Upper lobe of right lung (tissue), 1 donor: ENCODE data around the gene C3orf22. TPM values are rescaled to one million over a fixed set of nuclear protein-coding genes. Genes with fewer than 3 reads are reported as not detected.

Experiments used
- ATAC-seq: fragments of 200-7000 bp; cut with Tn5 transposase; one replicate; pipeline ENCODE4 v1.9.1; 2020; ENCODE audit warnings: mild to moderate bottlenecking, moderate library complexity
- DNase-seq: peaks from one replicate; pipeline ENCODE4 v3.0.0-alpha.2; 2020
- H3K27ac ChIP-seq: fragments of 200-600 bp; one replicate; pipeline ENCODE4 v1.8.0; 2022
- H3K27me3 ChIP-seq: fragments of 200-600 bp; one replicate; pipeline ENCODE4 v1.8.0; 2022; ENCODE audit warnings: mild to moderate bottlenecking
- H3K36me3 ChIP-seq: fragments of 200-600 bp; one replicate; pipeline ENCODE4 v1.8.0; 2022
- H3K4me1 ChIP-seq: fragments of 200-600 bp; one replicate; pipeline ENCODE4 v1.8.0; 2022
- H3K4me3 ChIP-seq: fragments of 200-600 bp; one replicate; pipeline ENCODE4 v1.8.0; 2022; ENCODE audit warnings: mild to moderate bottlenecking
- H3K9me3 ChIP-seq: fragments of 200-600 bp; one replicate; pipeline ENCODE4 v1.8.0; 2022
- intact Hi-C: fragments of 100-400 bp; cut with DNase I; formaldehyde crosslinking; loops from one replicate; pipeline ENCODE4 v1.11.0; 2022
- total RNA-seq: library from RNA; stranded (reverse); fragmentation: NEBNext Ultra II Directional; extraction: Animal tissue kit (Norgen Biotek cat#: 25700); gene quantifications from one replicate; pipeline ENCODE4 v1.2.1, GENCODE V29; 2021
- TF ChIP-seq, protein P1 (sequence below): fragments of 200-600 bp; IDR thresholded peaks from one replicate; pipeline ENCODE4 v1.8.0; 2022; ENCODE audit warnings: antibody characterized with exemption
- donor health status: DM: no; HTN: yes; CAD: no; lungs with severe emphysema.

Gene C3orf22
- total RNA-seq, 1 donor from 2014 or later: not detected

DNA sequence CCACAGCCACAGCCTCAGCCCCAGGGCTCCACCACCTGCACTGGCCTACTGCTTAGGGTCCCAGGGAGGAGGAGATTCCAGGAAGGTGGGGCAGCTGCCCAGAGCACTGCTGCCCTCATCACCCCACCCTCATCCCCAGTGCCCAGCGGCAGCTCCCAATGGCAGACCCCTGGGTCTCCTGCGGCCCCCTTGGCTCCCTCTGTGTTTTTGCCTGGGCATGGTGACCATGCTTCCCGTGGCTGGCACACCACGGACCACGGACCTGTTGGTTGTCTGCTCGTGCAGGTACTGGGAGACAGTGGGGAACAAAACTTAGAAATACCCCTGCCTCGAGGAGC, 32.1 kb downstream of the C3orf22 start:
- peaks cover 19% of the 10 kb centered on the region for H3K27me3 ChIP-seq
- no peaks in the 10 kb centered on the region for H3K9me3 ChIP-seq
- peak; percentile 55 for DNase-seq
- no peak for ATAC-seq
- no peaks in the 10 kb centered on the region for H3K36me3 ChIP-seq
- TF ChIP-seq, protein P1, sequence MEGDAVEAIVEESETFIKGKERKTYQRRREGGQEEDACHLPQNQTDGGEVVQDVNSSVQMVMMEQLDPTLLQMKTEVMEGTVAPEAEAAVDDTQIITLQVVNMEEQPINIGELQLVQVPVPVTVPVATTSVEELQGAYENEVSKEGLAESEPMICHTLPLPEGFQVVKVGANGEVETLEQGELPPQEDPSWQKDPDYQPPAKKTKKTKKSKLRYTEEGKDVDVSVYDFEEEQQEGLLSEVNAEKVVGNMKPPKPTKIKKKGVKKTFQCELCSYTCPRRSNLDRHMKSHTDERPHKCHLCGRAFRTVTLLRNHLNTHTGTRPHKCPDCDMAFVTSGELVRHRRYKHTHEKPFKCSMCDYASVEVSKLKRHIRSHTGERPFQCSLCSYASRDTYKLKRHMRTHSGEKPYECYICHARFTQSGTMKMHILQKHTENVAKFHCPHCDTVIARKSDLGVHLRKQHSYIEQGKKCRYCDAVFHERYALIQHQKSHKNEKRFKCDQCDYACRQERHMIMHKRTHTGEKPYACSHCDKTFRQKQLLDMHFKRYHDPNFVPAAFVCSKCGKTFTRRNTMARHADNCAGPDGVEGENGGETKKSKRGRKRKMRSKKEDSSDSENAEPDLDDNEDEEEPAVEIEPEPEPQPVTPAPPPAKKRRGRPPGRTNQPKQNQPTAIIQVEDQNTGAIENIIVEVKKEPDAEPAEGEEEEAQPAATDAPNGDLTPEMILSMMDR: no peak
- no peak overlapping the region for H3K4me3 ChIP-seq
- no peaks in the 10 kb centered on the region for H3K4me1 ChIP-seq
- no peak overlapping the region for H3K27ac ChIP-seq
- intact Hi-C loops: no loop called here

DNA sequence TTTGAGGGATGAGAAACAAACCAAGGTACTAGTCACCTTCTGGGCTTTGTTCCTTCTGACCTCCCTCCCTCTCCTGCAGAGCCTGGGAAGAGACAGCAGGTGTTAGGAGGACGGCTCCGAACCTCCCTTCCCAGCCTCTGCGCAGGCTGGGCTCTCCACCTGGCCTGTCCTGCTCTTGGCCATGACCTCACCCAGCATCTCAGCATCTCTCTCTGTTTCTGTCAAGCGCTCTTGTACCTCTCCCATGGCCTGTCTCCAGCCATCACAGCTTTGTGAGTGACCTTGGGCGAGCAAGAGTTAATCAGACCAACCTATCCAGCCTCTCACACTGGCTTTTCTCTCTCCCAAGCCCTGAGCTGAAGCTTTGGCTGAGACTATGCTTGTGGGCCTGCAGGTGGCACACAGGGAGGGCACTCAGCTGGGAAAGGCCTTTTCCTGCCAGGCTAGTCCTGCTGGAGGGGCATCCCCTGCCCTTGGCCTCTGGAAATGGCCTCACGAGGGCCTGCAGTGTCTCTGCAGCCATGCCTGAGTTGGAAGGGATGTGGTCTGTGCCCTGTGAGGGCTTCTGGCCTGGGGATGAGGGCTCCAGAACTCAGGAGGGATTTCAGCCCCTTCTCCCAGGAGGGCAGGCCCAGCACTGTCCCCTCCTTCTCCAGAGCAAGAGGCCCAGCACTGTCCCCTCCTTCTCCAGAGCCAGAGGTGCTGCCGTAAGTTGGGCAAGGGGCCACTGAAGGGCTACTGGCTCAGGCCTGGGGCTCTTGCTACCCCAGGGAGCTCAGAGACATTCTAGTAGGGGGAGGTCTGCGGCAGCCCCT, 32.7 kb downstream of the C3orf22 start:
- Histone ChIP-seq H3K36me3 (no peaks in the 10 kb centered on the region), H3K4me3 (no peak overlapping the region), H3K27me3 (peaks cover 19% of the 10 kb centered on the region), H3K27ac (no peak overlapping the region), H3K9me3 (no peaks in the 10 kb centered on the region), H3K4me1 (no peaks in the 10 kb centered on the region)
- DNase-seq (peak; percentile 40), ATAC-seq (no peak)
- TF ChIP-seq, protein P1: no peak
- intact Hi-C loops: no loop called here

DNA sequence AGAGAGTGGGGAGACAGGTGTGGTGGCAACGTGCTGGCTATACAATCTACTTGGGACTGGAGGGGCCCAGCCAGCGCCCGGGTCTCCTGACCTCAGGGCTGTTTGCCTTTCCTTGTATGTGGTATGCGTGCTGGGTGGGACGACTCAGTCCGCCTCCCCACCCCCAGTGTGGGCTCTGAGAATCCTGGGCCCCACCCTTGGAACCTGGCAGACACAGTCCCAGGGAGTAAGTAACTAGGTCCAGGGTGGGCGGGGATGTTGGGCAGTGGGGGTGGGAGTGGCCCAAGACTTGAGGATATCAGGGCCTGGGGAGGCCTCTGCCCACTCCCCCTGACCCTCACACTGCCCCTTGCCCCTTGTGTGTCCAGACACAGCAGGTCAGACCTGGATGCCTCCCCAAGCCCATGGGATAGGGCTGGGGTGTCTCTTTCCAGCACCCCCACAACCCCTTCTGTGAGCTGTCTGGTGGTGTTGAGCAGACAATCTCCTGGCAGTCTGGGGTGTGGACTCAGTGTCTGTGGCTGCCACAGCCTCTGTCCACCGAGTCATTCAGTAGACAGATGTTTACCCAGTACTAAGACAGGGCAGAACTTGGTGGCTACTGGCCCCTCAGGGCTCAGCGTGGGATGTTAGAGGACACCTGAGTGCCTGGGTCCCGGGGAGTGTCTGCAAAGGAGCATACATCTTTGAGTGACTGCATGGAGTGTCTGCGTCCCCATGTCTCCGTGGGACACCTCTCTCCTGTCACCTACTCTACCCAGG, 33.5 kb downstream of the C3orf22 start:
- no peaks in the 10 kb centered on the region for H3K4me1 ChIP-seq
- intact Hi-C loops: no loop called here
- peak; percentile 56 for DNase-seq
- TF ChIP-seq, protein P1: no peak
- H3K4me3 ChIP-seq: no peak overlapping the region
- H3K36me3 ChIP-seq: no peaks in the 10 kb centered on the region
- no peak overlapping the region for H3K27ac ChIP-seq
- no peak for ATAC-seq
- peaks cover 19% of the 10 kb centered on the region for H3K27me3 ChIP-seq
- H3K9me3 ChIP-seq: no peaks in the 10 kb centered on the region

DNA sequence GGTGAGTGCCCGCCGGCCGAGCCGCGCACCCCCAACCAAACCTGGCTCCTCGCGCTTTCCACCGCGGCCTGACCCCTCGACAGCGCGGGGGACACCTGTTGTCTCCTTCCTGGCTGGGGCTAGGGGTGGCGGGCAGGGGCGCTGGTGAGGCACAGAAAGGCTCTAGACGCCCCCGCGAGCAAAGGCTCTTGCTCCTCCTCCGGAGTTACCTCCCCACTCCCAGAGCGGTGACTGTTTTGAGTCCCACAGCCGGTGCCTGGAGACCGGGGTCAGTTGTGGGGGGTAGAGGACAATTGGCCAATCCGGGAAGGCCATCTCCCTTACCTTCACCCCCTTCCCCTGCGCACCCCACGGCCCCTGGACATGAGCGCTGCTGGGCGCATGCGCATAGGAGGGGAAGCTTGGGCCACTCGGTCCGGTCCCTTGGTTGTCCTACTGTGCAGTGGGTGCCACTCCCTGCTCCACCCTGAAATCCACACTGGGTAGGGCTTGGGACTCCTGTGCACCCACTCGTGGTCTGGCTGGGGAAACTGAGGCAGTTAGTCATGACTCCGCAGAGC, 34.2 kb downstream of the C3orf22 start:
- DNase-seq (peak; percentile 74), ATAC-seq (peak; percentile 31)
- intact Hi-C loops: no loop called here
- TF ChIP-seq, protein P1: no peak
- Histone ChIP-seq H3K9me3 (no peaks in the 10 kb centered on the region), H3K36me3 (no peaks in the 10 kb centered on the region), H3K4me1 (no peaks in the 10 kb centered on the region), H3K27me3 (peaks cover 19% of the 10 kb centered on the region), H3K27ac (no peak overlapping the region), H3K4me3 (peak overlapping the region; percentile 43)

DNA sequence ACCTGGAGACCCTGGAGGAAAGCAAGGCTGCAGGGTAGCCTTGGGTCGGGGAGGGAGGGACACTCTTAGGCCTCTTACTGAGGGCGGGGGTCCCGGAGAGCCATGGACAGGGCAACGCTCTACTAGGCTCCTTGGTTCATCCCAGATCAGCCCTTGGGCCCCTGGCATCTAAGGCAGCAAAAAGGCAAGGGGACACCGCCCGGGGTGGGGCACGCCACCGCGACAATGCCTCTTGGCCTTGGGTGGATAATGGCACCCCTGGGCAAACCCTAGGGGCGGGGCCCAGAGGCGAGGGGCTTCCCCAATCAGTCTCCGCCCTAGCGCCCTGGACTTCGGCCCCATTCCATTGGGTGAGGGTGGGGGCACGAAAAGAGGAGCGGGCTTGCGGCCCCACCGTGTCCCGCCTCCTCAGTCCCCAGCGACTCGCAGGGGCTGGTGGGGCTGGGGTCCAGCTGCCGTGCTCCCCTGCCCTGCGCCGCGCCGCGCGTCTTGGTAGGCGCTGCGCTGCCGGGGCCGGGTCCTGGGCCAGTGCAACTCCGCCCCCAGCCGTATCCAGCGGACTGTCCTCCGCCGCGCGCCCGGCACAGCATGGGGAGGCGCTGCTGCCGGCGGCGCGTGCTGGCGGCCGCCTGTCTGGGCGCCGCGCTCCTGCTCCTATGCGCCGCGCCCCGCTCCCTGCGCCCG, 34.8 kb downstream of the C3orf22 start, which contains the start of gene CHST13:
TSS of gene CHST13 (plus strand) at position 411 of the 684 bp plus-strand sequence. CDS start at position 589, 178 bp downstream.
- TF ChIP-seq, protein P1: no peak
- Histone ChIP-seq H3K36me3 (no peaks in the 10 kb centered on the region), H3K4me3 (peak within 1 kb of the TSS; percentile 43), H3K9me3 (no peaks in the 10 kb centered on the region), H3K27ac (no peak within 1 kb of the TSS), H3K27me3 (peaks cover 19% of the 10 kb centered on the region), H3K4me1 (no peaks in the 10 kb centered on the region)
- intact Hi-C loops: no loop called here
- DNase-seq (peak; percentile 78), ATAC-seq (peak; percentile 78)
